DOHH2 (cell line): ENCODE measurements around the gene GBGT1.

ENCODE experiments used
- CTCF ChIP-seq: fragments of 200-600 bp; sonication (generic); IDR thresholded peaks from one replicate; pipeline ENCODE4 v1.5.1; 2014; ENCODE audit warnings: antibody characterized with exemption, mild to moderate bottlenecking, low read depth, low read length; ENCODE audit not compliant: poor library complexity, severe bottlenecking
- EZH2phosphoT487 ChIP-seq: fragments of 200-600 bp; sonication (generic); IDR thresholded peaks from 2 replicates; pipeline ENCODE4 v1.6.1; 2017; ENCODE audit warnings: borderline replicate concordance, mild to moderate bottlenecking, antibody characterized with exemption, low read length, moderate library complexity, mixed read lengths

GRCh38 chr9:133166392-133166791 is 2.7 kb upstream of the GBGT1 start:
- TF ChIP-seq CTCF (no peak), EZH2phosphoT487 (no peak)
